A549 (cell line): ENCODE results near the gene NASP. TPM values are rescaled to one million over a fixed set of nuclear protein-coding genes. Genes with fewer than 3 reads are reported as not detected.

Experiments
- ATAC-seq, 2 experiments: fragments of 200-7000 bp in 1 of 2; fragments of >200 bp in 1 of 2; cut with Nextera tagmentation in 1 of 2; cut with Tn5 transposase in 1 of 2; 3 replicates each; pipeline versions ENCODE4 v1.8.0 to v1.9.1; 2018 to 2020; ENCODE audit warnings: mild to moderate bottlenecking in 1 of 2, moderate library complexity in 1 of 2
- CTCF ChIA-PET: fragments of 300-600 bp; sonication (Branson Sonifier 250); formaldehyde crosslinking; extraction: SDS; loops from one replicate; lab custom pipeline; 2021; ENCODE audit warnings: antibody characterized with exemption, inconsistent platforms; lab: Yijun Ruan, JAX
- POLR2A ChIA-PET: fragments of 350-600 bp; formaldehyde crosslinking; extraction: SDS; loops from one replicate; lab custom pipeline; 2021; ENCODE audit warnings: antibody characterized with exemption, inconsistent platforms; lab: Yijun Ruan, JAX
- DNase-seq, 2 experiments: peaks; one replicate each; pipeline versions ENCODE4 v3.0.0 to v3.0.0-alpha.2; 2011 to 2016; ENCODE audit warnings: low read depth in 1 of 2, low spot score in 1 of 2
- FAIRE-seq: peaks from 2 replicates; lab custom pipeline; 2011; peaks lifted over from hg19 to GRCh38; lab: Jason Lieb, UNC
- H3K27ac ChIP-seq, 2 experiments: fragments of >200 bp; sonication (Bioruptor Twin); formaldehyde crosslinking; 3 replicates each; pipeline ENCODE4 v1.5.1; 2016 to 2017
- H3K4me1 ChIP-seq: fragments of >200 bp; sonication (Bioruptor Twin); formaldehyde crosslinking; 3 replicates; pipeline ENCODE4 v1.6.1; 2016
- H3K4me2 ChIP-seq: fragments of >200 bp; sonication (Bioruptor Twin); formaldehyde crosslinking; 3 replicates; pipeline ENCODE4 v1.6.1; 2016
- H3K4me3 ChIP-seq: fragments of >200 bp; sonication (Bioruptor Twin); formaldehyde crosslinking; 3 replicates; pipeline ENCODE4 v1.5.1; 2016
- H3K9me3 ChIP-seq: fragments of >200 bp; sonication (Bioruptor Twin); formaldehyde crosslinking; 3 replicates; pipeline ENCODE4 v1.6.1; 2016
- BHLHE40 ChIP-seq: IDR thresholded peaks from 2 replicates; pipeline ENCODE4 v1.6.1; 2012; ENCODE audit warnings: low read depth, low read length, inconsistent platforms
- CBX2 ChIP-seq: fragments of 200-600 bp; sonication (generic); IDR thresholded peaks from 2 replicates; pipeline ENCODE4 v1.6.1; 2016; ENCODE audit warnings: low read depth, mild to moderate bottlenecking, borderline replicate concordance
- CBX8 ChIP-seq: fragments of 200-600 bp; sonication (generic); IDR thresholded peaks from 2 replicates; pipeline ENCODE4 v1.6.1; 2016
- CHD2 ChIP-seq: fragments of 150-350 bp; IDR thresholded peaks from 2 replicates; pipeline ENCODE4 v1.6.1; 2014; ENCODE audit warnings: low read length; ENCODE audit not compliant: partially characterized antibody
- E2F6 ChIP-seq: IDR thresholded peaks from 2 replicates; pipeline ENCODE4 v1.6.1; 2012; ENCODE audit warnings: low read depth, borderline replicate concordance
- EHMT2 ChIP-seq: fragments of 200-600 bp; sonication (generic); IDR thresholded peaks from 2 replicates; pipeline ENCODE4 v1.6.1; 2016; ENCODE audit warnings: antibody characterized with exemption, low read depth, mild to moderate bottlenecking, moderate library complexity
- EP300 ChIP-seq, 2 experiments: fragments of >200 bp; sonication (Bioruptor Twin); formaldehyde crosslinking; IDR thresholded peaks; 2 replicates in 1 of 2; 3 replicates in 1 of 2; pipeline ENCODE4 v1.6.1; 2016 to 2017
- FOSB ChIP-seq: fragments of 250-450 bp; sonication (Bioruptor Pico); IDR thresholded peaks from 2 replicates; pipeline ENCODE4 v1.5.0; 2020; ENCODE audit warnings: mild to moderate bottlenecking, moderate library complexity
- FOXS1 ChIP-seq: fragments of 250-450 bp; sonication (Bioruptor Pico); IDR thresholded peaks from 2 replicates; pipeline ENCODE4 v1.5.0; 2020; ENCODE audit warnings: mild to moderate bottlenecking, moderate library complexity
- GATA3 ChIP-seq: IDR thresholded peaks from 2 replicates; pipeline ENCODE4 v1.6.1; 2012; ENCODE audit warnings: borderline replicate concordance
- HEYL ChIP-seq: fragments of 250-450 bp; sonication (Bioruptor Pico); IDR thresholded peaks from 2 replicates; pipeline ENCODE4 v1.8.0; 2021; ENCODE audit warnings: mild to moderate bottlenecking, moderate library complexity
- HMGXB4 ChIP-seq: fragments of 250-450 bp; sonication (Bioruptor Pico); IDR thresholded peaks from 2 replicates; pipeline ENCODE4 v1.5.0; 2021; ENCODE audit warnings: mild to moderate bottlenecking, moderate library complexity, borderline replicate concordance
- HOXA7 ChIP-seq: fragments of 250-450 bp; sonication (Bioruptor Pico); IDR thresholded peaks from 2 replicates; pipeline ENCODE4 v1.5.0; 2020; ENCODE audit warnings: mild to moderate bottlenecking, moderate library complexity
- HOXB13 ChIP-seq: fragments of 250-450 bp; sonication (Bioruptor Pico); IDR thresholded peaks from 2 replicates; pipeline ENCODE4 v1.5.0; 2020; ENCODE audit warnings: low read depth, mild to moderate bottlenecking, moderate library complexity
- HOXB5 ChIP-seq: fragments of 250-450 bp; sonication (Bioruptor Pico); IDR thresholded peaks from 2 replicates; pipeline ENCODE4 v1.5.0; 2020; ENCODE audit warnings: mild to moderate bottlenecking, moderate library complexity
- JUNB ChIP-seq: fragments of >200 bp; sonication (Bioruptor Twin); formaldehyde crosslinking; IDR thresholded peaks from 2 replicates; pipeline ENCODE4 v1.6.1; 2016
- NFE2L2 ChIP-seq: fragments of 150-350 bp; conservative IDR thresholded peaks from 2 replicates; pipeline ENCODE4 v1.6.1; 2014; ENCODE audit warnings: low read length
- NPAS2 ChIP-seq: fragments of 250-450 bp; sonication (Bioruptor Pico); IDR thresholded peaks from 2 replicates; pipeline ENCODE4 v1.8.0; 2022; ENCODE audit warnings: mild to moderate bottlenecking, moderate library complexity, borderline replicate concordance
- POLR2A ChIP-seq: IDR thresholded peaks from 2 replicates; pipeline ENCODE4 v1.6.1; 2012; ENCODE audit warnings: mild to moderate bottlenecking, low read length
- RAD21 ChIP-seq, 2 experiments: fragments of >200 bp in 1 of 2; sonication (Bioruptor Twin) in 1 of 2; formaldehyde crosslinking in 1 of 2; IDR thresholded peaks in 1 of 2; conservative IDR thresholded peaks in 1 of 2; 2 replicates in 1 of 2; 3 replicates in 1 of 2; pipeline ENCODE4 v1.6.1; 2012 to 2018; ENCODE audit warnings: inconsistent platforms in 1 of 2
- RARB ChIP-seq: fragments of 250-450 bp; sonication (Bioruptor Pico); IDR thresholded peaks from 2 replicates; pipeline ENCODE4 v1.8.0; 2021; ENCODE audit warnings: mild to moderate bottlenecking, moderate library complexity
- RCOR1 ChIP-seq: fragments of 150-350 bp; IDR thresholded peaks from 2 replicates; pipeline ENCODE4 v1.6.1; 2014; ENCODE audit warnings: antibody characterized with exemption, low read length, low read depth
- REST ChIP-seq: fragments of 200-600 bp; sonication (generic); IDR thresholded peaks from 2 replicates; pipeline ENCODE4 v1.6.1; 2016; ENCODE audit warnings: antibody characterized with exemption, mild to moderate bottlenecking, moderate library complexity
- USF2 ChIP-seq: fragments of 450-650 bp; IDR thresholded peaks from 2 replicates; pipeline ENCODE4 v1.6.1; 2014; ENCODE audit warnings: antibody characterized with exemption
- WGBS: methylation state at CpG from one replicate; pipeline ENCODE4 v1.1.6; 2017; ENCODE audit errors: missing lambda C conversion rate; 5-methylcytosine and 5-hydroxymethylcytosine counted together
- polyA plus RNA-seq, 4 experiments: library from polyadenylated mRNA; depleted of rRNA in 3 of 4; stranded (reverse); fragments of >200 nt; fragmentation: RNase III in 1 of 4; extraction: RNeasy Plus Mini Kit Qiagen cat#74134 plus additional on column Dnase treatment in 1 of 4; gene quantifications; 2 replicates in 3 of 4; 3 replicates in 1 of 4; pipeline ENCODE4 v1.2.3, GENCODE V29; 2011 to 2017

Gene NASP
- polyA plus RNA-seq, 2 of the 4 experiments (the other 2 are of a cell fraction) = 139 to 272 TPM

- H3K9me3 ChIP-seq = no peaks in the 10 kb centered on the region
- no peak overlapping the region for H3K4me2 ChIP-seq
- ATAC-seq = no peak
- no peak for FAIRE-seq
- DNase-seq = no peak
- POLR2A ChIA-PET = no interaction called here
- TF ChIP-seq NFE2L2 = no peak
- TF ChIP-seq USF2 = no peak
- no peak for TF ChIP-seq EP300 (IDR thresholded peaks at IDR 0.05)
- no peak for TF ChIP-seq CBX2
- no peak for TF ChIP-seq HOXA7 (CRISPR knock-in tag)
- no peak for TF ChIP-seq NPAS2 (CRISPR knock-in tag)
- no peak for TF ChIP-seq RARB (CRISPR knock-in tag)
- no peak for TF ChIP-seq GATA3
- no peak for TF ChIP-seq BHLHE40
- TF ChIP-seq HMGXB4 (CRISPR knock-in tag) = no peak
- TF ChIP-seq HOXB13 (CRISPR knock-in tag) = no peak
- no peak for TF ChIP-seq RCOR1
- TF ChIP-seq CHD2 = no peak
- no peak for TF ChIP-seq POLR2A
- no peak for TF ChIP-seq HOXB5 (CRISPR knock-in tag)
- TF ChIP-seq E2F6 = no peak
- TF ChIP-seq HEYL (CRISPR knock-in tag) = no peak
- TF ChIP-seq REST = no peak
- TF ChIP-seq CBX8 = no peak
- TF ChIP-seq, all 56 proteins: peak for 0
- 95% methylated on average over 1 of the region's 1 CpG for WGBS
- Histone ChIP-seq H3K4me3 (no peak overlapping the region), H3K27ac (no peak overlapping the region), H3K4me1 (no peaks in the 10 kb centered on the region)
- CTCF ChIA-PET = no interaction called here
Observed at GRCh38 chr1:45630429-45630828, 46.6 kb downstream of the NASP start.

GRCh38 chr1:45635211-45635610 lies 51.4 kb downstream of the NASP start:
- DNase-seq = no peak
- POLR2A ChIA-PET = no interaction called here
- no peak for FAIRE-seq
- TF ChIP-seq FOXS1 (CRISPR knock-in tag) (no peak), EHMT2 (no peak), RAD21 (conservative IDR thresholded peaks at IDR 0.05 in 1 of 2, IDR thresholded peaks at IDR 0.05 in 1 of 2) (no peak), HOXB5 (CRISPR knock-in tag) (no peak), JUNB (no peak), RARB (CRISPR knock-in tag) (no peak), FOSB (CRISPR knock-in tag) (no peak)
- WGBS = 82% methylated on average over 1 of the region's 1 CpG
- Histone ChIP-seq H3K4me3 (no peak overlapping the region), H3K4me1 (no peaks in the 10 kb centered on the region), H3K27ac (no peak overlapping the region), H3K4me2 (no peak overlapping the region), H3K9me3 (no peaks in the 10 kb centered on the region)
- CTCF ChIA-PET = interaction anchor here (1.3 kb wide), 1 partner anchor 9 kb away, joined by 4 read pairs; no protein-coding TSS in a partner anchor
- ATAC-seq = no peak
